ENCODE data around the gene C10orf53. TPM values are rescaled to one million over a fixed set of nuclear protein-coding genes. Genes with fewer than 3 reads are reported as not detected.
"Not testable (repeated sequence)": the region's sequence is repeated elsewhere in the genome, so short reads cannot be mapped to it uniquely, and the experiment has no call there.

Gene C10orf53
- total RNA-seq, 2 experiments from 2014 or later: not detected

DNA sequence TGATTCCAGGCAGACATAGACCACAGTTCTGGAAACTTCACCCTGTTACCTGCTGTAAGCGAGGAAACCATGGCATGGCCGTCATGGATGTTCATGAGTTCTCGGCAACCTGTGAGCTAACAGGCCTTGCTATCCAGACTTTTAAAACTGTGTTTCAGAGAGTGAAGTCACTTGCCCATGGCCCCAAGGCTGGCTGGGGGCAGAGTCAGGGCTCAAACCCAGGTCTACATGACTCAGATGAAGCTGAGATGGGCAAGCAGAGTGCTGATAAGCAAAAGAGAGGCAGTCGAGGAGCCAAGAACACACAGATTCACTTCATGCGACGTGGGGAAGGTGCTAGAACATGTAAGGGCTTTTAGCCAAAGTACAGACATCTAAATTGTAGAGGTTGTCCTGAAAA is 31.5 kb downstream of the C10orf53 start:
- no peak overlapping the region for H3K4me3 Mint-ChIP-seq
- H3K9me3 Mint-ChIP-seq: no peaks in the 10 kb centered on the region
- no peaks in the 10 kb centered on the region for H3K36me3 Mint-ChIP-seq (ENCODE audit: low read depth)
- no peaks in the 10 kb centered on the region for H3K27me3 Mint-ChIP-seq
- ChIA-PET POLR2A (no interaction called here), CTCF (no interaction called here)
- DNase-seq: no peak
- no peaks in the 10 kb centered on the region for H3K4me1 Mint-ChIP-seq
- no peak overlapping the region for H3K27ac Mint-ChIP-seq

DNA sequence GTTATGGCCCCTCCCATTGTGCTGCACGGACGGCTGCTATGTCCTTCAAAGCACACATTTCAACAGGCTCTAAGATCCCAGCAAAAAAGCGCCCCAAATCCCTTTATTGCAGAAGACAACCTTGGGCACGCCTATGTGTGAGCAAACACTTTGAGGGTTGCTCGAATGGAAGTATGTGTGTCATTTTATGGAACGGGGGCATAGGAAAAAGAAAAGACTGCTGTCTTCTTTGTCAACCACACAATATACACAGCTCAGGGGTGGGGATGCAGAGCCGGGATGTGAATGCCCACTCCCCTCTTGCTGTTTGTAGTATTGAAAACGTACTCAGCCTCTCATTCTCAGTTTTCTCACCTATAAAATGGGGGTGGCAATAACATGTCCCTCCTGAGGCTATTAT is 32.0 kb downstream of the C10orf53 start:
- Mint-ChIP-seq H3K9me3 (no peaks in the 10 kb centered on the region), H3K27me3 (no peaks in the 10 kb centered on the region), H3K27ac (no peak overlapping the region), H3K4me3 (no peak overlapping the region), H3K4me1 (no peaks in the 10 kb centered on the region), H3K36me3 (ENCODE audit: low read depth) (no peaks in the 10 kb centered on the region)
- no peak for DNase-seq
- POLR2A ChIA-PET: no interaction called here
- CTCF ChIA-PET: no interaction called here

DNA sequence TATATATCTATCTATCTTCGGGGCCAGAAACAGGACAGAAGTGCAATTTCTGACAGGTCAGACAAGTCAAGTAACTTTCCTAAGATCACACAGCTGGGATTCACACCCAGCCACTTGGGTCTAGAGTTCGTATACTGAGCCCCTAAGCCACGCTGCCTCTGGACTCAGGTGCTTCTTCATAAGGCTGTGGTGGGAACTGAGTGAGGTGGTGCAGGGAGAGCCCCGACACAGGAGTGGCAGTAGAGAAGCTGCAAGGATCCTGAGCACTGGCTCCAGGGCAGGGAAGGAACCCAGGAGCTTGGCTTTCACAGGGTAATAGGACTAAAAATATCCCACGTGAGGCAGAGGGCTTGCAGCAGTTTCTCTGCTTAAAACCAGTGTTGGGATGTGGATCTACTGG is 33.8 kb downstream of the C10orf53 start:
- Mint-ChIP-seq H3K36me3 (ENCODE audit: low read depth) (no peaks in the 10 kb centered on the region), H3K4me1 (no peaks in the 10 kb centered on the region), H3K27ac (no peak overlapping the region), H3K27me3 (no peaks in the 10 kb centered on the region), H3K4me3 (no peak overlapping the region), H3K9me3 (no peaks in the 10 kb centered on the region)
- no peak for DNase-seq
- CTCF ChIA-PET: interaction anchor here (1.5 kb wide), 1 partner anchor 13 kb away, joined by 3 read pairs; no protein-coding TSS in a partner anchor
- POLR2A ChIA-PET: no interaction called here

DNA sequence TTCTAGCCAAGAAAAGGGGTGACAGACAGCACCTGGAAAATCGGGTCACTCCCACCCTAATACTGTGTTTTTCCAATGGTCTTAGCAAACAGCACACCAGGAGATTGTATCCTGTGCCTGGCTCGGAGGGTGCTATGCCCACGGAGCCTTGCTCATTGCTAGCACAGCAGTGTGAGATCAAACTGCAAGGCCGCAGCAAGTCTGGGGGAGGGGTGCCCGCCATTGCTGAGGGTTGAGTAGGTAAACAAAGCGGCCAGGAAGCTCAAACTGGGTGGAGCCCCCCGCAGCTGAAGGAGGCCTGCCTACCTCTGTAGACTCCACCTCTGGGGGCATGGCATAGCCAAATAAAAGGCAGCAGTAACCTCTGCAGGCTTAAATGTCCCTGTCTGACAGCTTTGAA is 35.7 kb downstream of the C10orf53 start:
- DNase-seq; H3K36me3 Mint-ChIP-seq (ENCODE audit: low read depth); H3K4me1 Mint-ChIP-seq; CTCF ChIA-PET; H3K4me3 Mint-ChIP-seq; H3K9me3 Mint-ChIP-seq; H3K27me3 Mint-ChIP-seq; POLR2A ChIA-PET; H3K27ac Mint-ChIP-seq: not testable (repeated sequence)

DNA sequence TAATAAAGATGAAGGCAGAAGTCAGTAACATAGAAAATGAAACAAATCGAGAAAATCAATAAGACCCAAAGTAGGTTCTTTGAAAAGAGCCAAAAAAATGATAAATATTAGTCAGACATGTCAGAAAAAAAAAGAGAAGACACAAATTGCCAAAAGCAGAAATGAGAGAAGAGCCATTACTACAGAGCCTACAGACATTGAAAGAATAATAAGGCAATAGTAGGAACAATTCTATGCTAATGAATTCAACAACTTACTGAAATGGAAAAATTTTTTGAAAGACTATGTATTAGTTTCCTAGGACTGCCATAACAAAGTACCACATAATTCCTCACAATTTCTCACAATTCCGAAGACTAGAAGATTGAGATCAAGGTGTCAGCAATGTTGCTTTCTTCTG is 47.1 kb downstream of the C10orf53 start:
- ChIA-PET CTCF (no interaction called here), POLR2A (no interaction called here)
- Mint-ChIP-seq H3K4me3 (no peak overlapping the region), H3K27me3 (peaks cover 4% of the 10 kb centered on the region), H3K9me3 (peaks cover 11% of the 10 kb centered on the region), H3K36me3 (ENCODE audit: low read depth) (no peaks in the 10 kb centered on the region), H3K4me1 (no peaks in the 10 kb centered on the region), H3K27ac (no peak overlapping the region)
- no peak for DNase-seq

DNA sequence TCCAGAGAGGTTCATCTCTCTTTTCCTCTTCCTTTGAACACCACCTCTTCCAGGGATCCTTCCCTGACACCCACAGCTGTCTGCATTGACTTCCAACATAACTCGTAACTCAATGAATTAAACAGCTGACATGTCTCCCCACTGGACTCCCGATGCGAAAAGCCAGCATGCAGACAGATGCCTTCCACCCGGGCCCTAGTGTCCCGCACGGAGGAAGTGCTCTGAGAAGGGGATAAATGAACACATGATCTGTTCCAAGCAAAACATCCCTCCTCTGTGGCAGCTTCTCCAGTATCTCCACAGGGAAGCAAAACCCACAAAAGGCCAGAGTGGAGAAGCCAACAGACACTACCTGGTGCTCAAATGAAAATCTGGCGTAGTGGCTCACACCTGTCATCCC is 54.4 kb downstream of the C10orf53 start:
- Mint-ChIP-seq H3K4me1 (no peaks in the 10 kb centered on the region), H3K4me3 (no peak overlapping the region), H3K27me3 (peaks cover 4% of the 10 kb centered on the region), H3K36me3 (ENCODE audit: low read depth) (no peaks in the 10 kb centered on the region), H3K27ac (no peak overlapping the region), H3K9me3 (peaks cover 2% of the 10 kb centered on the region)
- no peak for DNase-seq
- ChIA-PET POLR2A (no interaction called here), CTCF (no interaction called here)

DNA sequence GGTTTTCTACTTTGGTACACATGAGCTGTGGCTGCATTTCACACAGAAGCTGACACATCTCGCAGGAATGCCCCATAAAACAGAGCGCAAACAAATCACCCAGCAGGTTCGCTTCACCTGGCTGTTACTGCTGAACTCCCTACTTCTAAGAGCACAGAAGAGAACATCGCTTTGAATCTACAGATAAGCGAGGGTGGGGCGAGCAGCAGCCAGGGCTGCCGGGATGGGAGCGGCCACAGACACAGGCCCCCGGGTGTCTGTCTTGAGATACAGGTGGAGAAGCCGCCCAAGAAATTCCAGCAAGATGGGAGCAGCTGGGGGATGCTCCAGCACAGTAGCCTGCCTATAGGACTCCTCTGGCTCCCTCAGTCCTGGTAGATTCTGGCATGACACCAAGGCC is 55.2 kb downstream of the C10orf53 start:
- POLR2A ChIA-PET: no interaction called here
- H3K4me1 Mint-ChIP-seq: no peaks in the 10 kb centered on the region
- H3K36me3 Mint-ChIP-seq (ENCODE audit: low read depth): no peaks in the 10 kb centered on the region
- DNase-seq: no peak
- H3K27ac Mint-ChIP-seq: no peak overlapping the region
- H3K9me3 Mint-ChIP-seq: no peaks in the 10 kb centered on the region
- peaks cover 2% of the 10 kb centered on the region for H3K27me3 Mint-ChIP-seq
- H3K4me3 Mint-ChIP-seq: no peak overlapping the region
- CTCF ChIA-PET: interaction anchor here (1.0 kb wide), 1 partner anchor 13 kb away, joined by 3 read pairs; no protein-coding TSS in a partner anchor

DNA sequence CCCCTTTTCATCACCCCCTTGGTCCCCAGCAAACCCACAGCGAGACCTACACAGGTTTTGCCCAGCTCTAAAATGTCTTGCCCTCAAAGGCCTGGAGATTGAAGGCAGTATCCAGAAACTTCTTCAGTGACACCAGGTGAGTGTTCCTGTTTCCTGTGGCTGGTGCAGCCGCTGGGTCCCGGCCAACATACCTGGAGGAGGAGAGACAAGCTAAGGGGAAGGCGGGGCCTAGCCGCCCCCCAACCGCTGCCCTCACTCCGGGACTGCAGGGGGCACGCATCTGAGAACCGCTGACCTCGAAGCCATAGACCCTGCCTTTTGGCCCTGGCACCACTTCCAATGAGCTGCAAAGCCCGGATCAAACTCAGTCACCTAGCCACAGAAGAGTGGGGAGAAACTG is 55.7 kb downstream of the C10orf53 start:
- H3K4me3 Mint-ChIP-seq: no peak overlapping the region
- DNase-seq: no peak
- H3K36me3 Mint-ChIP-seq (ENCODE audit: low read depth): no peaks in the 10 kb centered on the region
- ChIA-PET POLR2A (no interaction called here), CTCF (interaction anchor here (1.0 kb wide), 1 partner anchor 14 kb away, joined by 3 read pairs; no protein-coding TSS in a partner anchor)
- H3K9me3 Mint-ChIP-seq: no peaks in the 10 kb centered on the region
- no peak overlapping the region for H3K27ac Mint-ChIP-seq
- H3K4me1 Mint-ChIP-seq: no peaks in the 10 kb centered on the region
- peaks cover 2% of the 10 kb centered on the region for H3K27me3 Mint-ChIP-seq

DNA sequence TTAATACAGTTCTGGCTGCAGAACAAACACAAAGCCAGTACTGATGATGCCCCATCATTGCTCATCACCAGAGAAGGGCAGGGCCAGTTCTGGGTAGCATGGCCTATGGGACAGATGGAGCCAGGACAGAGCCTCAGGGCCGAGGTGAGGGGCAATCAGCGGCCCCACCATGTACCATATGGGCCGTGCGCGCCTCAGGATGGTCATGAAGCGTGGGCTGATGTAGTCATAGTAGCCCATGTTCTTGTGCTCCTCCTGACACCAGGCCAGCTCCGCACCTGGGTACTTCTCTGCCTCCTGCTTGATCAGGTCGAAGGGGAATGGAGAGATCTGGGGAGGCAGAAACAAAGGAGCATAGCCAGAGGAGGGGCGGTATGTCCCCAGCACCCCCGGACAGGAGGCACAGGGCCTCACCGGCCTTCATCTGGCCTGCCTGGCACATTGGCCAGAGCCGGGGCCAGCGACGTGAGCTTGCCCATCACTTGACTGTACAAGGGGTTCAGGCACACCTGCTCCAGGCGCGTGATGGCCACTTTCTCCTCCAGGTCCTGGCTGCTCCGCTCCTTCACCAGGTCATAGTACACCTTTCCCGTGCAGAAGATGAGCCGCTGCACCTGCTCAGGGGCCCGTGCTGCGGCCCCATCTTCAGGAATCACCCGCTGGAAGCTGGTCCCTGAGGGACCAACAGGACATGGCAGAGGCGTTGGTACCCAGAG is 56.6 kb downstream of the C10orf53 start:
- DNase-seq: no peak
- Mint-ChIP-seq H3K27me3 (peaks cover 2% of the 10 kb centered on the region), H3K27ac (no peak overlapping the region), H3K36me3 (ENCODE audit: low read depth) (no peaks in the 10 kb centered on the region), H3K9me3 (no peaks in the 10 kb centered on the region), H3K4me3 (no peak overlapping the region), H3K4me1 (no peaks in the 10 kb centered on the region)
- CTCF ChIA-PET: no interaction called here
- POLR2A ChIA-PET: no interaction called here

DNA sequence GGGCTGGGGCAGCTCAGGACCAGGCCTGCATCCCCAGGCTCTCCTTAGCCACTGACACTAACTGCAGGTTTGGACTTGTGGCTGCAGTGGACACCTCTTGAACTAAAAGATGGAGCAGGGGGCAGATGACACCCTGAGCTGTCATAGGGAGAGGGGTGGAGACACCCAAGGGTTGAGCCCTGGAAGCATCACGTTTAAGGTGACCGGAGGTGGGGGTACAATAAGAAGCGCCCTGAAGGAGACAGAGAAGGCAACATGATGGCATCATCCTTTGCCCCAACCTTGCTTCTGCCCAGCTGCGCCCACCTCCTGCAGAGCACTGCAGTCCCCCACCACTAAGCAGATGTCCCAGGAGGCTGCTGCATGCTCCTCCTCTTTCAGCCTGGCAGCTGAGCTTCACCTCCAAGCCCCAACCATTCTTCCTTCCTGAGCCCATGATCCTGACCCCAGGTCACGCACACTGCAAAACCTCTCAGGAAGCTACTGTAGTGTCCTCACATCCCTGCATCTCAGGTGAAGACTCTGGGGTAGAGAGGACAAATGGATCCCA is 57.2 kb downstream of the C10orf53 start:
- Mint-ChIP-seq H3K4me3 (no peak overlapping the region), H3K9me3 (no peaks in the 10 kb centered on the region), H3K27ac (no peak overlapping the region), H3K4me1 (no peaks in the 10 kb centered on the region), H3K27me3 (peaks cover 2% of the 10 kb centered on the region), H3K36me3 (ENCODE audit: low read depth) (no peaks in the 10 kb centered on the region)
- ChIA-PET POLR2A (no interaction called here), CTCF (no interaction called here)
- no peak for DNase-seq

DNA sequence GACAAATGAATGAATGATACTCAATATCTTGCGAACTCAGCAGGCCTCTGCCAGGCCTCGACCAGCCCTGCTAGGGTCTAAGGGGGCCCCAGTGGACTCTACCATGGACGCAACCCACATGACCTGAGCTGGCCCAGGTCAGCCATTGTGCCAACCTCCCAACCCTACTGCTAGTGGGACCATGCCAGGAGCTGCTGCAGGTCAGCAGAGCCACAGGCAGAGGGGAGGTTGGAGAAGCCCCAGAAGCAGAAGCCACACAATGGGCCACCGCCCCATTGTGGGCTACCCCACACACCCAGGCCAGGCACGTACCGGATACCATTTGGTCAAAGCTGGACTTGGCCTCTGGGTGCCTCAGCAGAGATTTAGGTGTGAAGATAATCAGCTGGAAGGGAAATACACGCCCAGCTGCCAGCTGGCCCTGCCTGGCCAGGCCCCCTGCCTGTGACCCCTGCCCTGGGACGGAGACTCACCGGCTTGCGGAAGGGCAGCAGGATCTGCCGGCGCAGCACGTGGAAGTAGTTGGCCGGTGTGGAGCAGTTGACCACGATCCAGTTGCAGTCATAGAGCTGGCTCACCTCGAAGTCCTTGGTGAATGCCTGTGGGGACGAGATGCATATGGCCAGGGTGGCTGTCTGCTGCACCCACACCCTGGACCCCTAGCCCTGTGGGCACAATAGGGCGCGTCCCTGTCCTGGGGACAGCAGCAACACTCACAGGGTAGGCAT is 58.2 kb downstream of the C10orf53 start:
- POLR2A ChIA-PET: no interaction called here
- DNase-seq: no peak
- no peak overlapping the region for H3K4me3 Mint-ChIP-seq
- CTCF ChIA-PET: no interaction called here
- no peaks in the 10 kb centered on the region for H3K9me3 Mint-ChIP-seq
- peaks cover 2% of the 10 kb centered on the region for H3K27me3 Mint-ChIP-seq
- no peaks in the 10 kb centered on the region for H3K4me1 Mint-ChIP-seq
- H3K27ac Mint-ChIP-seq: no peak overlapping the region
- H3K36me3 Mint-ChIP-seq (ENCODE audit: low read depth): no peaks in the 10 kb centered on the region

DNA sequence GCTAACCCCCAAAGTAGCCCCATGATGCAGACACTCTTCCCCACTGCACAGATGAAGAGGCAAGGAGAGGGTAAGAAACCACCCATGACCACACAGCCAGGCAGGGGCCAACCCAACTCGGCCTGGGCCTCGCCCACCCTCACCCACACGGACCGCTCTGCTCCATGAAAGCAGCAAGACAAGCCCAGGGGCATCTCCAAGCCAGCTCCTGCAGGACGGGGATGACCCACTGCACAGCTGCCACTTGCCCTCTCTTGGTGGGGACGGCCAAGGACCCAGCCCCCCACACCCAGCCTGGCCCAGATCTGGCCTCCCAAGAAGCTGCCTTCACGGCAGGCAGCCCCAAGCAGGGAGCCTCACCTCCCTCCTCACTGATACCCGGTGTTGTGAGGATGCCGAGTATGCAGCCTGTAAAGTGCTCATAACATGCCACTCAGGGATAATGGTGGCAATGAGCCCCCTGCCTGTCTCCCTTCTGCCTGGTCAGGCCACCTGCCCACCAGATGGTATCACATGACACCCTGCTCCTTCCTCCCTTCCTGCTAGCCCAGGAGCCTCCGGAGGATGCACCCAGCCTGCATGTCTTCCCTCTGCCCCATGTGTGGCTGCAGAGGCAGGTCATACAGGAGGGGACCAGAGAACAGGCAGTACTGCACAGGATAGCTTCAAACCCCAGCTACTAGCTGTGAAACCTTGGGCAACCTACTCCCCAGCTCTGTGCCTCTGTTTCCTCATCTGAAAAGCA is 59.3 kb downstream of the C10orf53 start:
- no peak overlapping the region for H3K4me3 Mint-ChIP-seq
- no peaks in the 10 kb centered on the region for H3K9me3 Mint-ChIP-seq
- ChIA-PET POLR2A (no interaction called here), CTCF (no interaction called here)
- peaks cover 2% of the 10 kb centered on the region for H3K27me3 Mint-ChIP-seq
- no peak for DNase-seq
- H3K27ac Mint-ChIP-seq: no peak overlapping the region
- no peaks in the 10 kb centered on the region for H3K36me3 Mint-ChIP-seq (ENCODE audit: low read depth)
- no peaks in the 10 kb centered on the region for H3K4me1 Mint-ChIP-seq

DNA sequence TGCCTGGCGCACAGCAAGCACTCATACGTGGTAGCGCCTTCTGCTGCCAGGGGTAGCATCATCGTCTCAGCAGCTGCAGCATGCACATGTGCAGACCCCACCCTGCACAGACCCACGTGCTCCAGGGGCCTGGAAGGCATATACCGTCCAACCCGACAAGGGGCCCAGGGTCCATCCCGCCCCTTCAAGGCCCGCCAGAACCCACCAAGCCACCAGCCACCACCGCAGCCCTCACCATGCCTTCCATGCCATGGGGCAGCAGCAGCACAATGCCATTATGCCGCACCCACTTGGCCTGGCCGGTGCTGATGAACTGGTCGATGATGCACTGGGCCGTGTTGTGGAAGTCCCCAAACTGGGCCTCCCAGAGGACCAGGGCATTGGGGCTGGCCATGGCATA is 60.0 kb downstream of the C10orf53 start:
- CTCF ChIA-PET: no interaction called here
- Mint-ChIP-seq H3K27me3 (peaks cover 2% of the 10 kb centered on the region), H3K4me1 (no peaks in the 10 kb centered on the region), H3K4me3 (no peak overlapping the region), H3K27ac (no peak overlapping the region), H3K9me3 (no peaks in the 10 kb centered on the region), H3K36me3 (ENCODE audit: low read depth) (no peaks in the 10 kb centered on the region)
- no peak for DNase-seq
- POLR2A ChIA-PET: no interaction called here
